Hematopoietic multipotent progenitor cell treated with erythropoietin and hydrocortisone succinate and interleukin-3 and kit ligand, for 17 days (in vitro differentiated cells): ENCODE results near the gene SAPCD2.

Source experiments
- DNase-seq: peaks from one replicate; pipeline ENCODE4 v3.0.0-alpha.2; 2015; ENCODE audit warnings: low spot score

The SAPCD2 gene

DNA sequence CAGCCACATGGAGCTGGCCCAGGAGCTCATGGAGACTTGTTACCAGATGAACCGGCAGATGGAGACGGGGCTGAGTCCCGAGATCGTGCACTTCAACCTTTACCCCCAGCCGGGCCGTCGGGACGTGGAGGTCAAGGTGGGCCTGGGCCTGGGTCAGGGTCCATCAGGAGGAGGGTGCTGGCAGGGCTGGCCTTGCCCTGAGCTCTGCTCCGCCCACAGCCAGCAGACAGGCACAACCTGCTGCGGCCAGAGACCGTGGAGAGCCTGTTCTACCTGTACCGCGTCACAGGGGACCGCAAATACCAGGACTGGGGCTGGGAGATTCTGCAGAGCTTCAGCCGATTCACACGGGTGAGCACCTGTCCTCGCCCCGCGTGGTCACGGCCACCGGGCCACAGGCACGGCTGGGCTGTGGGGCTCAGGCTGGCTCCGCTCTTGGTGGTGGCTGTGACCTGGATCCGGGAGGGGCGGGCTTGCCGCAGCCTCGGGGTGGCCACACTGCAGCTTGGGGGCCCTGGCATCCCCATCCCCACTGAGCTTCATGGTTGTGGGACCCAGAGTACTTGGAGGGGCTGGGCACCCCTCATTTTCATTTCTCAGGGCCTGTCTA lies 37.1 kb upstream of the SAPCD2 start:
- no peak for DNase-seq

GRCh38 chr9:137106662-137107250 lies 36.4 kb upstream of the SAPCD2 start:
- DNase-seq, result no peak

GRCh38 chr9:137105814-137106661 lies 35.7 kb upstream of the SAPCD2 start:
- DNase-seq, result no peak

GRCh38 chr9:137103206-137103999 lies 33.0 kb upstream of the SAPCD2 start:
- no peak for DNase-seq

DNA sequence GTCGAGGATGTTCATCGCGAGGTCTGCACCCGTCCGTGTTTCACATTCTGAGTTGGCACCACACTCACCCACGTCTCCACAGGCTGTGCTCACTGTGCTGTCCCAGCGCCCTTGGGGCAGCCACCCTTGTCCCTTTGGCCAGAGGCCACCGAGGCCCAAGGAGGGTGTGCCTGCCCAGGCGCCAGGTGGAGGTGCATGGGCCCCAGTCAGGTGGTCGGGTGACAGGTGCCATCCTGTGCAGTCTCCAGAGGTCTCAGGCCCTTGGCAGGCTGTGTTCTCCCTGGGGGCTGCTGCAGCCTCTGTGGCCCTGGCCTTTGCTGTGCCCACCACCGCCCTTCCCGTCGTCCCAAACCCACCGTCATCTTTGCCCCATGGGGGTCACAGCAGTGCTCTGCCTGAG lies 28.9 kb upstream of the SAPCD2 start:
- DNase-seq, result no peak

- no peak for DNase-seq
Observed at GRCh38 chr9:137097761-137098462, 27.6 kb upstream of the SAPCD2 start.

DNA sequence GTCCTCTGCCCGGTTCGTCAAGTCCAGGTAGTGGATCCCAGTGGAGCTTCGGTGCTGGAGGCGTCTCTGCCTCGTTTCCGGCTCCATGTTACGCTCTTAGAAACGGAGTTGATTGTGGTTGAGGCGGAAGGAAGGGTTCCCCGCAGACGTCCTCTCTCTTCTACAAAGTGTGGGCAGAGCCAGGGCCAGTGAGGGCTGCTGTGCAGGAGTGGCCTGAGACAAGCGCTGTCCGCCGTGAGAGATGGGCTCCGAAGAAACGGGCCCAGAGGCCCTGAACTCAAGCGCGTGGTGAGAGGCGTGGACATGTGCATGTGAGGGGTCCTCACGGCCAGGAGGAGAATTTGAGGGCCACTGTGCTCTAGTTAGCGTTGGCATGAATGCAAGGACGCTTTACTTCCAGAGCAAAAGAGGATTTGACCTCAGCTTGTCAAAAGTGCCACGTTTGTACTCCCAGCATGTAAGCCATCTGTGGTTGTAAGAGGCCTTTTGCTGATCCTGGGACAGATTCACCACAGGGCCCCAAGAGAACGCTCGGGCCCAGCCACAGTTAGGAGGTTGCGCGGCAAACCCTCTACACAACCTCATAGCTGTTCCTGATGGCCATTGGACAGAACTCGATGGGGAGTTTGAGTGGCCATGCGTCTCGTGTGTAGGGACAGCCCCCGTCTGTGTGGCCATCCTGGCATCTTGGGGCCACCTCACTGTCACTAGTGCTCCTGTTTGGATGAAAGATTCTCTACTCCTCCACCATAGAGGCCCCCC lies 26.6 kb upstream of the SAPCD2 start:
- DNase-seq, result no peak

- no peak for DNase-seq
Observed at GRCh38 chr9:137095664-137096517, 25.5 kb upstream of the SAPCD2 start.

DNA sequence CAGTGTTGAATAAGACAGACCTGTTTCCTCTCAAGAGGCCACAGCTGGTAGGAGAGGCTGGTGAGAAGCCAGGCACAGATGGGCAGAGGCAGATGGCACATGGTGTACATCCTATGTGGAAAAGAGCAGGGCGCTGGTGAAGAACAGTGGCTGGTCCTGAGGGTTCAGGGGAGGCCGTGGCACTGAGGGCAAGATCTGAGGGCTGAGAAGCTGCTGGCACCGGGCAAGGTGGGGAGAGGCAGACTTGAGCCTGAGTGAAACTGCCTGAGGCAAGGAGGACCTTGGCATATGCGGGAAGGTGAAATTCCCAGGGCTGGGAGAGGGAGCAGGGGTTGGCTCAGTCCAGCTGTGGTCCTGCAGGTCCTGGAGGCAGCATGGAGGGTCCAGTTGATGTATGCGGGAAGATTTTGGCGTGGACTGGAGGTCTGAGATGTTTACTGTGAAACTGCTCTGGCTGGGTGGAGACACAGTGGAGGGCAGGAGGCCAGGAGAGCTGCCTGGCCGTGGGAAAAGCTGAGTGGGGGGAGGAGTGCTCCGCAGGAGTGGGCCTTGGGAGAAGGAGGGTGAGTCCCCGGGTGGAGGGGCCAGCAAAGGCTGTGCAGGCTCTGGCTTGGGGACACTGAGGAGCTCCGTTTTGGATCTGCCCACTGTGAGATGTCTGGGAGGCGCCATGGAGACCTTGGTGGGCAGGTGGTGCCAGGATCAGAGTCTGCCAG lies 19.0 kb upstream of the SAPCD2 start:
- DNase-seq, result no peak

DNA sequence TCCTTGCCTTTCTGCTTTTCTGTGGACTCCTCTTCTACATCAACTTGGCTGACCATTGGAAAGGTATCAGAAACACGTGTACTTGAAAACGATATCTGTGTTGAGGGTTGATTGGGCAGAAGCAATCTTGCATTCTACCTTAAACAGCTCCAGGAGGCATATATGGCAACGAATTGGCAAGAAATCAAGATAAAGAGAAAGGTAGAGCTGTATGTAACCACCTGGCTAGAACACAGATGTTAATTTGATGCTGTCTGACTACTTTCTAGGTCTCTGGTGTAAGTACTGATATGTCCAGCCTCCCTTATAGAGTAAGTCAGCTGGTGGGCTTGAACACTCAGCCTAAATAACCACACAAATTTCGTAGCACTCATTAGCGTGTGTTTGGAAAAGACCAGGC lies 17.8 kb upstream of the SAPCD2 start:
- peak; percentile 11 for DNase-seq

GRCh38 chr9:137087409-137087925 lies 17.1 kb upstream of the SAPCD2 start:
- no peak for DNase-seq

DNA sequence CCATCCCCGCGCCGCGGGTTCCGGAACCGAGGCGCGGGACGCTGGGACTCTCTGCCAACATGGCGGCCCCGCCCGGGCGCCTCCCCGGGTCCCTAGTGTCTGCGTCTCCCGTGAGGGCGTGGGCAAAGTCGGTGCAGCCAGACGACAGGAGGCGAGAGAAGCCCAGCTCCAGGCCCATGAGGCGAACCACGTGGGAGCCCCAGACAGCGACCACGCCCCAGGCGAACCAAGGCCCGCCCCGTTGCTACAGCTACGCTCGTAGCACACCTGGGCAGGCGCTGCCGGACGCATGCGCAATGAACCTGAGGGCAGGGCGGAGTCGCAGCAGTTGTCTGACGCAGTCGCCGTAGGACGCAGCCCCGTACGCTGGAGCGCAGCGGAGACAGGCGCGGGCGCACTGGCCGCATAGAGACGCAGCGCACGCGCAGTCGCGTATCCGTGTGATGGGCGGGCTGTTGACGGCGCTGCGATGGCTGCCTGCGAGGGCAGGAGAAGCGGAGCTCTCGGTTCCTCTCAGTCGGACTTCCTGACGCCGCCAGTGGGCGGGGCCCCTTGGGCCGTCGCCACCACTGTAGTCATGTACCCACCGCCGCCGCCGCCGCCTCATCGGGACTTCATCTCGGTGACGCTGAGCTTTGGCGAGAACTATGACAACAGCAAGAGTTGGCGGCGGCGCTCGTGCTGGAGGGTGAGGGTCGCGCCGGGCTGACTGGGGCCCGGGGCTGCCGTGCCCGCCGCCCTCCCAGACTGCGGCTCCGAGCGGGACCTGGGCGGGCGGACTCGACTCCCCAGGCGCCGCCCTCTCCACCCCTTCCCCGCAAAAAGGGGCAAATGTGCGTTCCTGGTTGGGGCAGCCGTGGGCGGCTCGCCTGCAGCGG lies 16.4 kb upstream of the SAPCD2 start, which contains the start of gene MAN1B1:
MAN1B1 (plus strand) TSS at position 455 of the 878 bp plus-strand sequence; CDS start at position 470, 15 bp downstream.
- peak; percentile 100 for DNase-seq

GRCh38 chr9:137085920-137086530 lies 15.7 kb upstream of the SAPCD2 start:
- no peak for DNase-seq

DNA sequence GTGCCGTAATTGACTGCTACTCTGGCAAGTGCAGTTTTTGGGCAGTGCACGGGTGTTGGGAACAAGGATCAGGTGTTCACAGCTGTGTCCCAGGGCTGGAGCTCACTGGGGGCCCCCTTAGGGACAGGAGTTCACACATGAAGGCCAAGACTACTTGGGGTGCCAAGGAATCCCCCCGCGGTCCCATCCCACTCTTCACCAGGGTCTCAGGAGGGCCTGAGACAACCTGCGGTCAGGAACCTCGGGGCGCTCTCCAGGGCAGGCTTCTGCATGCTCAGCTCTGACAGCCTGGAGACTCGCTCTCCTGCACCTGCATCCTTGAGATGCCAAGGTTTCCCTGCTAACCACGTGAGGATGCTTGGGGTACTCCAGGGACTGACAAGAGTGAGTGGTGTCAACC lies 14.2 kb upstream of the SAPCD2 start:
- no peak for DNase-seq

GRCh38 chr9:137083394-137084004 lies 13.1 kb upstream of the SAPCD2 start:
- no peak for DNase-seq

DNA sequence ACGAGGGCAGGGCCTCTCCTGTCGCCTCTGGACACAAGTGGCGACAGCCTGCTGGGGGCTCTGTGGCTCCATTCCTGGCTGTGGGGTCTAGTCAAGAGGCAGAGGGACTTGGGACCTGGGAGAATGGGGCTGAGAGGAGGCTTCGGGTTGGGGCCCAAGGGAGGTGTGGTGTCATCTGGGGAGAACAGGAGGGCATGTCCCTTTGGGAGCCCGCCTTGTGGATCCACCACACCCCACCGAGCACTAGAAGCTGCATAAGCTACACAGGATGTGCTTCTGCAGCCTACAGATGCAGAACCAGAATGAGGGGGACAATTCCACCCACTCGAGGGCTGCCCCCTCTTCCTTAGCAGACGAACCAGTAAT lies 12.6 kb upstream of the SAPCD2 start:
- no peak for DNase-seq

DNA sequence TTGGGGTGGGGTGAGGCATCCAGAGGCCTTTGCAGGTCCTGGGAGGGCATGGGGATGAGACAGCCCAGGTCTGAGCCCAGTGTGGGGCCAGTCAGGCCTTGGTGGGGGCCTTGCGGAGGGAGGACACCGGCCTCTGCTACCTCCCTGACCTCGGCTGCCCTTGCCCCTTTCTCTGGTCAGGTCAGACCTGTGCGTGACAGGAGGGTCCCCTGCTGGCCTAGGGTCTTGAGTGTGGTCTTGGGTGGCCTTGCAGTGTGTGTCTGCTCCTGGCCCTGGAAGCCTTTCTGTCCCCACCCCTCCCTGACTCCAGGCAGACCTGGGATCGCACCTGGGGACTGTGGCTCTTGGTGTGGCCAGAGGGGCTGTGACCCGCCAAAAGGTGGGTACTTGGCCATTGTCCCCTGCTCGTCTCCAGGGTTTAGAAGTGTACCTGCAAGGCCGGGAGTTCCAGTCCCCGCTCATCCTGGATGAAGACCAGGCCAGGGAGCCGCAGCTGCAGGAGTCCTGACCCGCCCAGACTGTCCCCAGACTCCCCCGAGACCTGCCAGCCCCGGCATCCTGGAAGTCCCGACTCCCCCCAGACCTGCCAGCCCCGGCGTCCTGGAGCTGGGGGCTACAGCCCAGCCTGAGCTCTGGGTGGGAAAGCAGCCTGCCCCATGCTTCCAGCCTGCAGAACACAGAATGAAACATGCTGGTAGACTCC lies 12.0 kb upstream of the SAPCD2 start:
- DNase-seq, result no peak
